ENCODE results near the gene RACK1. TPM values are rescaled to one million over a fixed set of nuclear protein-coding genes. Genes with fewer than 3 reads are reported as not detected.

Gene RACK1
- total and polyA plus RNA-seq, 2 donors from 2014 or later = 1,240 to 1,699 TPM

- H3K4me1 ChIP-seq (ENCODE audit: control insufficient read depth in 2 of 3, insufficient read depth in 2 of 3, low read depth in 1 of 3, low read length in 3 of 3) = peaks cover 0 to 10% (median 9%) of the 10 kb centered on the region in 3 donors
- H3K4me3 ChIP-seq (ENCODE audit: low read length in 3 of 3) = peak overlapping the region; percentile 71 to 96 (median 93)
- no peak for FAIRE-seq
- H3K9me3 ChIP-seq (ENCODE audit: control insufficient read depth in 2 of 3, insufficient read depth in 1 of 3, low read length in 3 of 3) = no peaks in the 10 kb centered on the region
- H3K27me3 ChIP-seq (ENCODE audit: control insufficient read depth, insufficient read depth, low read length) = no peaks in the 10 kb centered on the region
- no peak for TF ChIP-seq CTCF (IDR thresholded peaks at IDR 0.05; ENCODE audit: borderline replicate concordance, extremely low read depth, insufficient read depth)
- DNase-seq = peak in 1 of 5 donors; percentile 86
- peak overlapping the region; percentile 75 to 88 (median 84) for H3K9ac ChIP-seq (ENCODE audit: low read length in 3 of 3)
- peak overlapping the region; percentile 96 for H3K27ac ChIP-seq (ENCODE audit: low read depth in 2 of 2, low read length in 2 of 2)
- intact Hi-C loops (cut with DNase I) = no loop called here
- H3K36me3 ChIP-seq (ENCODE audit: control insufficient read depth in 2 of 3, insufficient read depth in 3 of 3, low read length in 3 of 3) = no peaks in the 10 kb centered on the region
These were observed 21.1 kb downstream of the RACK1 start for GRCh38 chr5:181222630-181223057.

- peak overlapping the region; percentile 75 to 88 (median 84) for H3K9ac ChIP-seq (ENCODE audit: low read length in 3 of 3)
- peak overlapping the region; percentile 71 to 96 (median 93) for H3K4me3 ChIP-seq (ENCODE audit: low read length in 3 of 3)
- H3K9me3 ChIP-seq (ENCODE audit: control insufficient read depth in 2 of 3, insufficient read depth in 1 of 3, low read length in 3 of 3) = no peaks in the 10 kb centered on the region
- no peak for TF ChIP-seq CTCF (IDR thresholded peaks at IDR 0.05; ENCODE audit: borderline replicate concordance, extremely low read depth, insufficient read depth)
- H3K27ac ChIP-seq (ENCODE audit: low read depth in 2 of 2, low read length in 2 of 2) = peak overlapping the region; percentile 96
- H3K27me3 ChIP-seq (ENCODE audit: control insufficient read depth, insufficient read depth, low read length) = no peaks in the 10 kb centered on the region
- no peak for FAIRE-seq
- intact Hi-C loops (cut with DNase I) = no loop called here
- DNase-seq = peak; percentile 96 to 98 (median 96)
- peaks cover 0 to 13% (median 9%) of the 10 kb centered on the region in 3 donors for H3K4me1 ChIP-seq (ENCODE audit: control insufficient read depth in 2 of 3, insufficient read depth in 2 of 3, low read depth in 1 of 3, low read length in 3 of 3)
- no peaks in the 10 kb centered on the region for H3K36me3 ChIP-seq (ENCODE audit: control insufficient read depth in 2 of 3, insufficient read depth in 3 of 3, low read length in 3 of 3)
These were observed 21.7 kb downstream of the RACK1 start for GRCh38 chr5:181221792-181222629.

GRCh38 chr5:181221105-181221791, 22.5 kb downstream of the RACK1 start:
- intact Hi-C loops (cut with DNase I) = no loop called here
- Histone ChIP-seq H3K4me1 (ENCODE audit: control insufficient read depth in 2 of 3, insufficient read depth in 2 of 3, low read depth in 1 of 3, low read length in 3 of 3) (peaks cover 0 to 16% (median 13%) of the 10 kb centered on the region in 3 donors), H3K36me3 (ENCODE audit: control insufficient read depth in 2 of 3, insufficient read depth in 3 of 3, low read length in 3 of 3) (no peaks in the 10 kb centered on the region), H3K9ac (ENCODE audit: low read length in 3 of 3) (peak overlapping the region in 1 of 3 donors; percentile 25), H3K9me3 (ENCODE audit: control insufficient read depth in 2 of 3, insufficient read depth in 1 of 3, low read length in 3 of 3) (no peaks in the 10 kb centered on the region), H3K27me3 (ENCODE audit: control insufficient read depth, insufficient read depth, low read length) (peaks cover 1% of the 10 kb centered on the region), H3K4me3 (ENCODE audit: low read length in 3 of 3) (peak overlapping the region in 2 of 3 donors; percentile 93 to 96), H3K27ac (ENCODE audit: low read depth in 2 of 2, low read length in 2 of 2) (no peak overlapping the region)
- DNase-seq = peak in 1 of 5 donors; percentile 63
- no peak for TF ChIP-seq CTCF (IDR thresholded peaks at IDR 0.05; ENCODE audit: borderline replicate concordance, extremely low read depth, insufficient read depth)
- FAIRE-seq = no peak
